Esophagus (tissue), 2 donors: ENCODE data around the gene PHACTR1. TPM values are rescaled to one million over a fixed set of nuclear protein-coding genes. Genes with fewer than 3 reads are reported as not detected.

Experiments
- H3K27ac ChIP-seq, 2 donors: one replicate each; pipeline ENCODE4 v1.5.1; 2013; ENCODE audit warnings: low read depth in 2 of 2, mild to moderate bottlenecking in 2 of 2, inconsistent platforms in 1 of 2, low read length in 1 of 2, moderate library complexity in 1 of 2
- H3K27me3 ChIP-seq, 2 donors: one replicate each; pipeline ENCODE4 v1.6.1; 2013; ENCODE audit warnings: low read length in 2 of 2, control low read depth in 1 of 2, mild to moderate bottlenecking in 1 of 2; ENCODE audit not compliant: insufficient read depth in 2 of 2, control insufficient read depth in 1 of 2
- H3K36me3 ChIP-seq, 2 donors: one replicate each; pipeline ENCODE4 v1.6.1; 2013; ENCODE audit warnings: low read length in 1 of 2; ENCODE audit not compliant: control insufficient read depth in 2 of 2, insufficient read depth in 2 of 2
- H3K4me1 ChIP-seq, 2 donors: one replicate each; pipeline ENCODE4 v1.6.1; 2013; ENCODE audit warnings: low read length in 1 of 2; ENCODE audit not compliant: control insufficient read depth in 2 of 2, insufficient read depth in 2 of 2
- H3K4me3 ChIP-seq, 2 donors: one replicate each; pipeline ENCODE4 v1.5.1; 2013; ENCODE audit warnings: low read length in 2 of 2, mild to moderate bottlenecking in 2 of 2, low read depth in 1 of 2, moderate library complexity in 1 of 2
- H3K9me3 ChIP-seq, 2 donors: one replicate each; pipeline ENCODE4 v1.6.1; 2013; ENCODE audit warnings: mild to moderate bottlenecking in 2 of 2, low read depth in 1 of 2, low read length in 1 of 2, moderate library complexity in 1 of 2; ENCODE audit not compliant: control insufficient read depth in 2 of 2, insufficient read depth in 1 of 2
- WGBS, 2 donors: extraction: QIAGEN DNeasy Blood & Tissue Kit; methylation state at CpG; one replicate each; pipeline ENCODE4 v1.1.7; 2013; 5-methylcytosine and 5-hydroxymethylcytosine counted together
- polyA plus RNA-seq, 2 donors: library from polyadenylated mRNA; stranded (reverse); fragments of 200-250 nt; gene quantifications; one replicate each; pipeline ENCODE4 v1.2.3, GENCODE V29; 2013
- donor health status: healthy with polysubstance abuse.
- donor health status: Bipolar disorder and iron deficiency.

The PHACTR1 gene
- polyA plus RNA-seq, 2 donors = 0.41 to 0.55 TPM

DNA sequence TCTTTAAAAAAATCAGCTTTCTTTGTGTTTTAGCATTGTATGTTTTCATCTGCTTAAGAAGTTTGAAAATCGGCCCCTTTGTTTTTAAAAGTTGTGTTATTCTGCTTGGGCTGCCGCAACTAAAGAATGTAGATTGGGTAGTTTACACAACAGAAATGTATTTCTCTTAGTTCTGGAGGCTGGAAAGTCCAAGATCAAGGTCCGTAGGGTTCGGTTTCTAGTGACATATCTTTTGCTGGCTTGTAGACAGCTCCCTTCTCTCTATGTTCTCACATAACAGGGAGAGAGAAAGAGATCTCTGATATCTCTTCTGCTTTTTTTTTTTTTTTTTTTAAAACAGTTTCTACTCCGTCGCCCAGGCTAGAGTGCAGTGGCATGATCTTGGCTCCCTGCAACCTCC, 473.1 kb downstream of the PHACTR1 start:
- no peaks in the 10 kb centered on the region for H3K36me3 ChIP-seq
- no peak overlapping the region for H3K27ac ChIP-seq
- no peak overlapping the region for H3K4me3 ChIP-seq
- no peaks in the 10 kb centered on the region for H3K9me3 ChIP-seq
- H3K27me3 ChIP-seq = no peaks in the 10 kb centered on the region
- 94 to 98% methylated on average over 6 of the region's 6 CpGs for WGBS, 2 donors
- no peaks in the 10 kb centered on the region for H3K4me1 ChIP-seq

DNA sequence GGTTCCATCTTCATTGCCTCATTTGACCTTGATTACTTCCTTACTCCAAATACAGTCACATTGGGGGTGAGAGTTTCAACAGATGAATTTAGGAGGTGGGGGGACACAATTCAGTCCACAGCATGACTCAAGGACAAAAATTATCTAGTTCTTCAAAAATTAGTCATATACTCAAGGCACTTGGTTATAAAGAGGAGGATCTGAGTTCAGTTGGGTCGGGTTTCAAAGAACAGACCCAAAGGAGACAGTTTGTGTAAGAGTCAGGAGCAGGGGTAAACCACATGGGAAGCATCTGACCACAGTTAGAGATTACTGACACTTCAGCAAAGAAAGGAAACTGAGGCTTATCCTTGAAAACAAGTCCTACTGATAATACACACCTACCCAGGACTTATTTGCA, 473.8 kb downstream of the PHACTR1 start:
- Histone ChIP-seq H3K4me3 (no peak overlapping the region), H3K36me3 (no peaks in the 10 kb centered on the region), H3K4me1 (no peaks in the 10 kb centered on the region), H3K9me3 (no peaks in the 10 kb centered on the region), H3K27me3 (no peaks in the 10 kb centered on the region), H3K27ac (no peak overlapping the region)
- 75 to 92% methylated on average over 1 of the region's 1 CpG for WGBS, 2 donors

DNA sequence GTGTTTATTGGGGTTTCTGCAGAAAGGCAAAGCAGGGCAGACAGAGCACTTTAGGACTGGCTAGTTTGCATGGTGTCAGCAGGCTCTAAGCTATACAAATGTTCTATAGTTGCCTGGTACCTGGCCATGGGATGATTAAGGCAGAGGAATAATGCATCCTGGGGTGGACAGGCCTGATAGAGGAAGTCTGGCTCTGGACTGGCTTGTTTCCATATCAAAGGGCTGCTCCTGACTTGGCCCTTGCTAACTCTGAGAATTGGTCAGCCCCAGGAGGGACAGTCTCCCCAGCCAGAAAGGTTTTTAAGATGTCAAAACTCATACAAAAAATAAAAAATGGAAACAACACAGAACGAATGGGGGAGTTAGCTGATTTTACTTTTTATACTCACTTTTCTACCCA, 474.9 kb downstream of the PHACTR1 start:
- 55 to 59% methylated on average over 1 of the region's 1 CpG for WGBS, 2 donors
- H3K27ac ChIP-seq = no peak overlapping the region
- H3K4me3 ChIP-seq = no peak overlapping the region
- no peaks in the 10 kb centered on the region for H3K4me1 ChIP-seq
- no peaks in the 10 kb centered on the region for H3K27me3 ChIP-seq
- H3K9me3 ChIP-seq = no peaks in the 10 kb centered on the region
- no peaks in the 10 kb centered on the region for H3K36me3 ChIP-seq

- WGBS, 2 donors = 46 to 56% methylated on average over 6 of the region's 6 CpGs
- H3K4me3 ChIP-seq = no peak overlapping the region
Observed at GRCh38 chr6:13194852-13195251, 478.3 kb downstream of the PHACTR1 start.

GRCh38 chr6:13195803-13196202, 479.2 kb downstream of the PHACTR1 start:
- Histone ChIP-seq H3K4me3 (no peak overlapping the region), H3K36me3 (no peaks in the 10 kb centered on the region), H3K4me1 (no peaks in the 10 kb centered on the region), H3K9me3 (peaks cover 0 to 3% of the 10 kb centered on the region in 2 donors), H3K27me3 (no peaks in the 10 kb centered on the region), H3K27ac (no peak overlapping the region)
- 80 to 83% methylated on average over 5 of the region's 5 CpGs for WGBS, 2 donors

More at GRCh38 chr6:13194852-13195251, 478.3 kb downstream of the PHACTR1 start:
- Histone ChIP-seq H3K36me3 (no peaks in the 10 kb centered on the region), H3K9me3 (peaks cover 0 to 3% of the 10 kb centered on the region in 2 donors), H3K4me1 (no peaks in the 10 kb centered on the region), H3K27me3 (no peaks in the 10 kb centered on the region), H3K27ac (no peak overlapping the region)

GRCh38 chr6:13198168-13198567, 481.6 kb downstream of the PHACTR1 start:
- Histone ChIP-seq H3K9me3 (peaks cover 0 to 4% of the 10 kb centered on the region in 2 donors), H3K27me3 (no peaks in the 10 kb centered on the region), H3K4me1 (no peaks in the 10 kb centered on the region), H3K4me3 (no peak overlapping the region), H3K36me3 (no peaks in the 10 kb centered on the region), H3K27ac (no peak overlapping the region)
- WGBS, 2 donors = 77 to 89% methylated on average over 6 of the region's 6 CpGs

GRCh38 chr6:13201336-13201735, 484.8 kb downstream of the PHACTR1 start:
- Histone ChIP-seq H3K9me3 (peaks cover 0 to 4% of the 10 kb centered on the region in 2 donors), H3K27me3 (no peaks in the 10 kb centered on the region), H3K36me3 (no peaks in the 10 kb centered on the region), H3K4me1 (peaks cover 0 to 2% of the 10 kb centered on the region in 2 donors), H3K4me3 (no peak overlapping the region), H3K27ac (no peak overlapping the region)
- 84 to 92% methylated on average over 6 of the region's 6 CpGs for WGBS, 2 donors

DNA sequence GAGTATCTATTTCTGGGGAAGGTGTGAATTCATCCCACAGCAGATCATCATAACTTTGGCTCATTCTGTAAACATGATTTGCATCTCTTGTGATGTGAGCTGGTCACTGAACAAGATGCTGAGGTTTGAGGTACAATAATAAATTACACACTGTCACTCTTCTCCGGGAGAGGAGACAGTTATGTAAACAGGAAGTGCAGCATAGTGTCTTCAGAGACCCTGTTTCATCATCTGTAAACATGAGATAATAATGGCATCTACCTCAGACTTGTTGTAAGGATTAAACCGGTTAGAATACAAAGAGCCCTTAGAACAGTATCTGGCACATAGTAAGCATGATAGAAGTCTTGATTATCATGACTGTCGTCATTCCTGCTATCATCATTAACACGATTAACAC, 486.6 kb downstream of the PHACTR1 start:
- 63 to 65% methylated on average over 4 of the region's 4 CpGs for WGBS, 2 donors
- Histone ChIP-seq H3K4me1 (peaks cover 0 to 2% of the 10 kb centered on the region in 2 donors), H3K36me3 (no peaks in the 10 kb centered on the region), H3K27ac (no peak overlapping the region), H3K27me3 (no peaks in the 10 kb centered on the region), H3K9me3 (peaks cover 0 to 2% of the 10 kb centered on the region in 2 donors), H3K4me3 (no peak overlapping the region)

DNA sequence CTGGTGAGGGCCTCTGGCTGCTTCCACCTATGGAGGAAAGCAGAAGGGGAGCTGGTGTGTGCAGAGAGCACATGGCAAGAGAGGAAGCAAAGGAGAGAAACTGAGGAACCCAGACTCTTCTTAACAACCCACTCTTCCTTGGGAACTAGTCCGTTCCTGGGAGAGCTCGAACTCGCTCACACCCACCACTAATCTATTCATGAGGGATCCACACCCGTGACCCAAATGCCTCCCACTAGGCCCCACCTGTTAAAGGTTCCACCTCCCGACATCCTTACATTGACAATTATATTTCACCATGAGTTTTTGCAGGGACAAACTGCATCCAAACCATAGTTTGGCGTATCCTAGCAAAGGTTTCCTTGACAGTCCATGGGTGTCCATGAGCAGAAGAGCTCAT, 488.5 kb downstream of the PHACTR1 start:
- no peak overlapping the region for H3K4me3 ChIP-seq
- no peaks in the 10 kb centered on the region for H3K36me3 ChIP-seq
- H3K27ac ChIP-seq = no peak overlapping the region
- 94 to 95% methylated on average over 6 of the region's 6 CpGs for WGBS, 2 donors
- peaks cover 0 to 2% of the 10 kb centered on the region in 2 donors for H3K4me1 ChIP-seq
- H3K9me3 ChIP-seq = peaks cover 0 to 2% of the 10 kb centered on the region in 2 donors
- no peaks in the 10 kb centered on the region for H3K27me3 ChIP-seq

- Histone ChIP-seq H3K36me3 (no peaks in the 10 kb centered on the region), H3K9me3 (no peaks in the 10 kb centered on the region), H3K4me1 (peaks cover 0 to 1% of the 10 kb centered on the region in 2 donors), H3K27me3 (no peaks in the 10 kb centered on the region), H3K4me3 (no peak overlapping the region), H3K27ac (no peak overlapping the region)
- 96 to 100% methylated on average over 1 of the region's 1 CpG for WGBS, 2 donors
Observed at GRCh38 chr6:13212096-13212495, 495.5 kb downstream of the PHACTR1 start.
